Upper lobe of left lung (tissue), 4 donors: ENCODE results near the gene GMDS.

ENCODE experiments used
- EP300 ChIP-seq, 4 donors: sonication (generic); formaldehyde crosslinking; IDR thresholded peaks; one replicate each; pipeline ENCODE4 v1.5.1; 2017; ENCODE audit warnings: antibody characterized with exemption in 4 of 4, control low read depth in 2 of 4
- POLR2A ChIP-seq, 4 donors: fragments of 450-650 bp; IDR thresholded peaks; one replicate each; pipeline ENCODE4 v1.5.1; 2016 to 2017; ENCODE audit warnings: antibody characterized with exemption in 4 of 4, mild to moderate bottlenecking in 2 of 4
- POLR2AphosphoS5 ChIP-seq, 2 donors: sonication (generic); formaldehyde crosslinking; IDR thresholded peaks; one replicate each; pipeline ENCODE4 v1.5.1; 2017; ENCODE audit warnings: antibody characterized with exemption in 2 of 2
- TF ChIP-seq, protein P1 (sequence below), 6 experiments: fragments of 450-650 bp in 4 of 6; fragments of 200-600 bp in 2 of 6; sonication (generic) in 2 of 6; IDR thresholded peaks; one replicate each; pipeline ENCODE4 v1.5.1; 2016 to 2019; ENCODE audit warnings: antibody characterized with exemption in 6 of 6

DNA sequence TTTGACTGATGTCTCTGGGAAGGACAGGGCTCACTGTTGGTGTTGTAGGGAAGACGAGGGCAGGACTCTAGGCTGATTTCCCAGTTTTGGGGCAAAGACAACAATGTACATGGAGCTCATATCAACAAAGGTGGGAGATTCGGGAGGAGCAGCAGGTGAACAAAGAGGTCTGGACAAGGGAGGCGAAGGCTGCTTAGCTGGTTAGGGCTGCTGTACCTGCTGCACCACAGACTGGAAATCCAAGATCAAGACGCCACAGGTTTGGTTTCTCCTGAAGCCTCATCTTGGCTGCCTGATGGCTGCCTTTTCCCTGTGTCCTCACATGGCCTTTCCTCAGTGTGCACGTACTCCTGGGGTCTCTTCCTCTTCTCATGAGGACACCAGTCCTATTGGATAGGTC is 348.5 kb downstream of the GMDS start:
- TF ChIP-seq POLR2AphosphoS5 (IDR thresholded peaks at IDR 0.05) (no peak), POLR2A (IDR thresholded peaks at IDR 0.05) (no peak), EP300 (IDR thresholded peaks at IDR 0.05) (no peak)
- TF ChIP-seq, protein P1, sequence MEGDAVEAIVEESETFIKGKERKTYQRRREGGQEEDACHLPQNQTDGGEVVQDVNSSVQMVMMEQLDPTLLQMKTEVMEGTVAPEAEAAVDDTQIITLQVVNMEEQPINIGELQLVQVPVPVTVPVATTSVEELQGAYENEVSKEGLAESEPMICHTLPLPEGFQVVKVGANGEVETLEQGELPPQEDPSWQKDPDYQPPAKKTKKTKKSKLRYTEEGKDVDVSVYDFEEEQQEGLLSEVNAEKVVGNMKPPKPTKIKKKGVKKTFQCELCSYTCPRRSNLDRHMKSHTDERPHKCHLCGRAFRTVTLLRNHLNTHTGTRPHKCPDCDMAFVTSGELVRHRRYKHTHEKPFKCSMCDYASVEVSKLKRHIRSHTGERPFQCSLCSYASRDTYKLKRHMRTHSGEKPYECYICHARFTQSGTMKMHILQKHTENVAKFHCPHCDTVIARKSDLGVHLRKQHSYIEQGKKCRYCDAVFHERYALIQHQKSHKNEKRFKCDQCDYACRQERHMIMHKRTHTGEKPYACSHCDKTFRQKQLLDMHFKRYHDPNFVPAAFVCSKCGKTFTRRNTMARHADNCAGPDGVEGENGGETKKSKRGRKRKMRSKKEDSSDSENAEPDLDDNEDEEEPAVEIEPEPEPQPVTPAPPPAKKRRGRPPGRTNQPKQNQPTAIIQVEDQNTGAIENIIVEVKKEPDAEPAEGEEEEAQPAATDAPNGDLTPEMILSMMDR (IDR thresholded peaks at IDR 0.05): no peak
